ENCODE results near the gene FZD8. TPM values are rescaled to one million over a fixed set of nuclear protein-coding genes. Genes with fewer than 3 reads are reported as not detected.
A peak's percentile ranks its signal among the peaks of the same experiment; 100 is the strongest.

Gene FZD8
- total RNA-seq, 1 experiment from 2014 or later = 1.8 TPM

- Histone ChIP-seq H3K9me3 (ENCODE audit: control insufficient read depth, insufficient read depth, low read depth, low read length) (no peaks in the 10 kb centered on the region), H3K27ac (ENCODE audit: low read length) (no peak within 1 kb of the TSS), H3K27me3 (ENCODE audit: control insufficient read depth, insufficient read depth, low read length) (peaks cover 10% of the 10 kb centered on the region), H3K4me1 (ENCODE audit: control insufficient read depth, insufficient read depth, low read length) (no peaks in the 10 kb centered on the region), H3K4me3 (ENCODE audit: low read depth in 2 of 2, low read length in 2 of 2) (no peak within 1 kb of the TSS), H3K36me3 (ENCODE audit: control insufficient read depth, insufficient read depth, low read length) (no peaks in the 10 kb centered on the region)
- DNase-seq (ENCODE audit: low read depth, low spot score) = no peak
- ATAC-seq = no peak
- no TSS peak for BruUV-seq (replicated peaks)
- in situ Hi-C loops (cut with HindIII; ENCODE audit: low pct_unique_long_range_greater_than_20kb, low sequenced_read_pairs) (no loop called here), intact Hi-C loops (cut with micrococcal nuclease; ENCODE audit: unreplicated experiment) (no loop called here)
- ChIA-PET POLR2A (no interaction called here), CTCF (no interaction called here)
- TF ChIP-seq REST (IDR thresholded peaks at IDR 0.05; ENCODE audit: insufficient read depth in 1 of 2, low read depth in 2 of 2, low read length in 1 of 2) = no peak
- no peak for TF ChIP-seq CTCF (IDR thresholded peaks at IDR 0.05)
- no peak for TF ChIP-seq TCF7L2 (IDR thresholded peaks at IDR 0.05; ENCODE audit: low read depth, low read length)
- no peak for TF ChIP-seq POLR2AphosphoS5 (IDR thresholded peaks at IDR 0.05; ENCODE audit: low read depth, low read length)
- TF ChIP-seq SIN3A (IDR thresholded peaks at IDR 0.05; ENCODE audit: borderline replicate concordance, insufficient read depth, low read depth, low read length) = no peak
Measured at GRCh38 chr10:35605191-35605590, 36.9 kb downstream of the FZD8 start, which contains the start of gene GJD4. Gene GJD4 (plus strand): TSS chr10:35605341. CDS start chr10:35605568, 227 bp downstream.

GRCh38 chr10:35600193-35600592 lies 41.9 kb downstream of the FZD8 start:
- DNase-seq (ENCODE audit: low read depth, low spot score) = no peak
- Histone ChIP-seq H3K9me3 (ENCODE audit: control insufficient read depth, insufficient read depth, low read depth, low read length) (no peaks in the 10 kb centered on the region), H3K27me3 (ENCODE audit: control insufficient read depth, insufficient read depth, low read length) (no peaks in the 10 kb centered on the region; the same call in 1 of the 2 replicates), H3K4me1 (ENCODE audit: control insufficient read depth, insufficient read depth, low read length) (no peaks in the 10 kb centered on the region), H3K27ac (ENCODE audit: low read length) (no peak overlapping the region), H3K4me3 (ENCODE audit: low read depth in 2 of 2, low read length in 2 of 2) (no peak overlapping the region), H3K36me3 (ENCODE audit: control insufficient read depth, insufficient read depth, low read length) (no peaks in the 10 kb centered on the region)
- no TSS peak for BruUV-seq (replicated peaks)
- in situ Hi-C loops (cut with HindIII; ENCODE audit: low pct_unique_long_range_greater_than_20kb, low sequenced_read_pairs) = no loop called here
- TF ChIP-seq POLR2AphosphoS5 (IDR thresholded peaks at IDR 0.05; ENCODE audit: low read depth, low read length) (no peak), TCF7L2 (IDR thresholded peaks at IDR 0.05; ENCODE audit: low read depth, low read length) (no peak), SIN3A (IDR thresholded peaks at IDR 0.05; ENCODE audit: borderline replicate concordance, insufficient read depth, low read depth, low read length) (no peak), CTCF (IDR thresholded peaks at IDR 0.05) (0 out of 2 replicates have a peak, but pooled peaks have one; percentile 15), REST (IDR thresholded peaks at IDR 0.05; ENCODE audit: insufficient read depth in 1 of 2, low read depth in 2 of 2, low read length in 1 of 2) (no peak)
- intact Hi-C loops (cut with micrococcal nuclease; ENCODE audit: unreplicated experiment) = no loop called here
- ATAC-seq = no peak
- POLR2A ChIA-PET = no interaction called here
- CTCF ChIA-PET = no interaction called here
